Fibroblast of pulmonary artery (primary cell): ENCODE results near the gene AUTS2.

Source experiments
- DNase-seq: peaks from one replicate; pipeline ENCODE4 v3.0.0-alpha.2; 2010; ENCODE audit warnings: low read depth
- H3K4me3 ChIP-seq: replicated peaks from 2 replicates; pipeline ENCODE4 v1.5.1; 2011; ENCODE audit warnings: low read depth, mild to moderate bottlenecking, control low read depth, low read length, moderate library complexity
- CTCF ChIP-seq: IDR thresholded peaks from 2 replicates; pipeline ENCODE4 v1.5.1; 2011; ENCODE audit warnings: mild to moderate bottlenecking, control low read depth, low read length, inconsistent platforms; ENCODE audit errors: missing control alignments

AUTS2 gene

GRCh38 chr7:69690329-69690728 is 92.1 kb downstream of the AUTS2 start:
- no peak for TF ChIP-seq CTCF
- H3K4me3 ChIP-seq = no peak overlapping the region
- DNase-seq = no peak

GRCh38 chr7:69691327-69691726 is 93.1 kb downstream of the AUTS2 start:
- H3K4me3 ChIP-seq = no peak overlapping the region

GRCh38 chr7:69691734-69692133 is 93.5 kb downstream of the AUTS2 start:
- TF ChIP-seq CTCF = no peak
- H3K4me3 ChIP-seq = no peak overlapping the region
- no peak for DNase-seq

More at GRCh38 chr7:69691327-69691726, 93.1 kb downstream of the AUTS2 start:
- no peak for DNase-seq
- TF ChIP-seq CTCF = no peak

GRCh38 chr7:69692611-69693010 is 94.3 kb downstream of the AUTS2 start:
- no peak overlapping the region for H3K4me3 ChIP-seq
- DNase-seq = no peak
- no peak for TF ChIP-seq CTCF

GRCh38 chr7:69693042-69693441 is 94.8 kb downstream of the AUTS2 start:
- DNase-seq = no peak
- H3K4me3 ChIP-seq = no peak overlapping the region
- TF ChIP-seq CTCF = no peak

GRCh38 chr7:69696054-69696591 is 97.8 kb downstream of the AUTS2 start:
- no peak for TF ChIP-seq CTCF
- no peak overlapping the region for H3K4me3 ChIP-seq
- DNase-seq = no peak
